Upper lobe of left lung (tissue), 4 donors: ENCODE results near the gene ARHGAP15.

ENCODE experiments used
- CTCF ChIP-seq, 6 experiments: fragments of 450-650 bp in 4 of 6; fragments of 200-600 bp in 2 of 6; sonication (generic) in 2 of 6; IDR thresholded peaks; one replicate each; pipeline ENCODE4 v1.5.1; 2016 to 2019; ENCODE audit warnings: antibody characterized with exemption in 6 of 6
- POLR2A ChIP-seq, 4 donors: fragments of 450-650 bp; IDR thresholded peaks; one replicate each; pipeline ENCODE4 v1.5.1; 2016 to 2017; ENCODE audit warnings: antibody characterized with exemption in 4 of 4, mild to moderate bottlenecking in 2 of 4

- no peak for TF ChIP-seq POLR2A (IDR thresholded peaks at IDR 0.05)
- TF ChIP-seq CTCF (IDR thresholded peaks at IDR 0.05), result no peak
These were observed 361.9 kb downstream of the ARHGAP15 start for GRCh38 chr2:143491131-143491530.
